Astrocyte of the cerebellum (primary cell): Measurements from ENCODE around the gene PLA2G2C.

Experiments
- DNase-seq: peaks from one replicate; pipeline ENCODE4 v3.0.0-alpha.2; 2011; ENCODE audit warnings: low read depth
- H3K4me3 ChIP-seq: 2 replicates; pipeline ENCODE4 v1.5.1; 2011; ENCODE audit warnings: mild to moderate bottlenecking, low read depth, low read length, moderate library complexity
- in situ Hi-C: cut with HindIII; loops from 2 replicates; pipeline ENCODE4 v1.10.0; 2017; ENCODE audit warnings: low sequenced_read_pairs
- TF ChIP-seq, protein P1 (sequence below): IDR thresholded peaks from 2 replicates; pipeline ENCODE4 v1.5.1; 2012; ENCODE audit warnings: low read length, low read depth, moderate library complexity, mild to moderate bottlenecking; ENCODE audit errors: missing control alignments

Gene PLA2G2C

GRCh38 chr1:20119347-20119746 is 67.0 kb downstream of the PLA2G2C start, which contains the start of gene PLA2G2D:
Gene PLA2G2D (minus strand): TSS chr1:20119536. CDS start chr1:20119498, 38 bp downstream.
- in situ Hi-C loops, result no loop called here
- no peak within 1 kb of the TSS for H3K4me3 ChIP-seq
- DNase-seq, result no peak
- TF ChIP-seq, protein P1, sequence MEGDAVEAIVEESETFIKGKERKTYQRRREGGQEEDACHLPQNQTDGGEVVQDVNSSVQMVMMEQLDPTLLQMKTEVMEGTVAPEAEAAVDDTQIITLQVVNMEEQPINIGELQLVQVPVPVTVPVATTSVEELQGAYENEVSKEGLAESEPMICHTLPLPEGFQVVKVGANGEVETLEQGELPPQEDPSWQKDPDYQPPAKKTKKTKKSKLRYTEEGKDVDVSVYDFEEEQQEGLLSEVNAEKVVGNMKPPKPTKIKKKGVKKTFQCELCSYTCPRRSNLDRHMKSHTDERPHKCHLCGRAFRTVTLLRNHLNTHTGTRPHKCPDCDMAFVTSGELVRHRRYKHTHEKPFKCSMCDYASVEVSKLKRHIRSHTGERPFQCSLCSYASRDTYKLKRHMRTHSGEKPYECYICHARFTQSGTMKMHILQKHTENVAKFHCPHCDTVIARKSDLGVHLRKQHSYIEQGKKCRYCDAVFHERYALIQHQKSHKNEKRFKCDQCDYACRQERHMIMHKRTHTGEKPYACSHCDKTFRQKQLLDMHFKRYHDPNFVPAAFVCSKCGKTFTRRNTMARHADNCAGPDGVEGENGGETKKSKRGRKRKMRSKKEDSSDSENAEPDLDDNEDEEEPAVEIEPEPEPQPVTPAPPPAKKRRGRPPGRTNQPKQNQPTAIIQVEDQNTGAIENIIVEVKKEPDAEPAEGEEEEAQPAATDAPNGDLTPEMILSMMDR, result no peak

- no peak for DNase-seq
- in situ Hi-C loops, result no loop called here
- TF ChIP-seq, protein P1, result no peak
- H3K4me3 ChIP-seq, result no peak overlapping the region
Observed at GRCh38 chr1:20117236-20117635, 69.1 kb downstream of the PLA2G2C start.

GRCh38 chr1:20115916-20116315 is 70.4 kb downstream of the PLA2G2C start:
- in situ Hi-C loops, result no loop called here

DNA sequence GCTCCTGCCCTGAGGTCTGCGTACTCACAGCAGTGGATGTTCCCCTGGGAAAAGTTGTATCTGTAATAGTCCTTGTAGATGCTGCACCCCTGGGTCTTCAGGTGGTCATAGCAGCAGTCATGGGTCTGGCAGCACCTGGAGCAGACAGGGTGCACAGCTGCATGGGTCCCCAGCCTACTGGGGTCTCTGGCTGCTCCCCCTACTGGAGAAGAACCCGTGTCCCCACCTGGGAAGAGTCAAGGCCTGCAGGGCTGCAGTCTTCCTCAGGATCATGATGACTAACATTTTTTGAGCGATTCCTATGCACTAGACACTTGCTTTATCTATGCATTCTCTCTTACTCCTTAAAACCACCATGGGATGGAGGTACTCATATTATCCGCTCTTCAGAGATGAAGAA is 70.8 kb downstream of the PLA2G2C start:
- TF ChIP-seq, protein P1, result no peak
- DNase-seq, result no peak
- H3K4me3 ChIP-seq, result no peak overlapping the region
- in situ Hi-C loops, result no loop called here

More at GRCh38 chr1:20115916-20116315, 70.4 kb downstream of the PLA2G2C start:
- no peak overlapping the region for H3K4me3 ChIP-seq
- TF ChIP-seq, protein P1, result no peak
- DNase-seq, result no peak

DNA sequence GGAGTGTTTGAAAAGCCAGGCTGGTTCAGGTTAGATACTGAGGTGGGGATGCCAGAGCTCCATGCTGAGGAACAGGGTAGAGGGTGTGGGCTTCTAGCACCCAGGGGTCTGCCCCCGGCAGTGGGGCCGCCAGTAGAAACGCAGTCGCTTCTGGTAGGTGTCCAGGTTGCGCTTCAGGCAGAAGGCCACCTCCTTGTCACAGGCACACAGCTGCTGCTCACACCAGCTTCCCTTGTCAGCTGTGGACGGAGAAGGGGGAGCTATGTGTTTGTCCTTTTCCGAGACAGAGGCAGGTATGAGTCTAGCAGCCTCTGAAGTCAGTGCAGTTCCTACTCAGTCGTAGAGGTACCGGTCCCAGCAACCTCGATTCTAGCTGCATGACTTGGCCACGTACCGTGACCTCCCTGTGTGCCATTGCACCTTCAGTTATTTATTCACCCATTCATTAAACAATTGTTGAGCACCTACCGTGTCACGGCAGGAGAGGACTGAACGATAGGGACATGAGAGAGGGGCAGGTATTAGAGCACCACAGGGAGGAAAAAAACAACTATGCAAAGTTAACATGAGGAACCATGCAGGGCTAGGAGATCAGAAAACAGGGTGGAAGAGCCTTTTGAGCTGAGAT is 72.2 kb downstream of the PLA2G2C start:
- H3K4me3 ChIP-seq, result no peak overlapping the region
- in situ Hi-C loops, result loop anchor here (5.0 kb wide), 1 partner anchor 43 kb away; no protein-coding TSS in a partner anchor
- TF ChIP-seq, protein P1, result no peak
- DNase-seq, result no peak
